GM21515 (cell line): ENCODE results near the gene MAP7D1.
A peak's percentile ranks its signal among the peaks of the same experiment; 100 is the strongest.
"Not testable (repeated sequence)": the region's sequence is repeated elsewhere in the genome, so short reads cannot be mapped to it uniquely, and the experiment has no call there.

Experiments
- ATAC-seq: cut with Tn5 transposase; IDR thresholded peaks from one replicate; pipeline ENCODE4 v1.9.1; 2021; ENCODE audit not compliant: unreplicated experiment

MAP7D1 gene

DNA sequence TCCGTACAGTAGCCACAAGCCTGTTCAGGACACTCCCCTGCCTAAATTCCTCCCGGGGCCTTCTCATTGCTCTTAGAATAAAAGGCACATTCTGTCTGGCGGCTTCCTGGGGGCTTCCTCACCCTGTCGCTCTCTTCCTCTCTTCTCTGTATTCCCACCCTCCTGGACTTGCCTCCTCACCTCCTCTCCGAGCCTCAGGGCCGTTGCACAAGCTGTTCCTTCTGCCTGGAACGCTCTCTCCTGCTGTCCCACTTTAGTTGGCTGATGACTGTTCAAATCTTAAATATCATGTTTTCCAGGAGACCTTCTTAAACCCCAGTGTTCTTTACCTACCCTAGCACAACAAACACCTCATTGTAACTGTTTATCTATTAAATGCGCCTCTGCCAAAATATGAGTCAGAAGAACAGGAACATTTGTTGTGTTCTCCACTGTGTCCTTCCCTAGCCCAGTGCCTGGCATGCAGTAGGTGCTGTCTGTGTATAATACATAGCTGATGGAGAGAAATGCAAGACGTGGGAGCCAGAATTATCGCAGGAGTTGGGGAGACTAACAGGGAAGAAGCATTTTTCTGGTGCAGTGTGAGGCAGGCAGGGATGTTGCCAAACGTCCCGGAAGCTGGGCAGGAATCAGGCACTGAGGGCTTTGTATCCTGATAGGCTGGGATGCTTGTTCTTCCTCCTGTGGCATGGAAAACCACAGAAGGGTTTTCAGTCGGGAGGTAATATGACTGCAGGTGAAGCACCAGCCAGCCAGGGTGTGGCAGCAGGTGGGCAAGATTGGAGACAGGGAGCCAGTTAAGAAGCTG lies 44.2 kb downstream of the MAP7D1 start:
- no peak for ATAC-seq

DNA sequence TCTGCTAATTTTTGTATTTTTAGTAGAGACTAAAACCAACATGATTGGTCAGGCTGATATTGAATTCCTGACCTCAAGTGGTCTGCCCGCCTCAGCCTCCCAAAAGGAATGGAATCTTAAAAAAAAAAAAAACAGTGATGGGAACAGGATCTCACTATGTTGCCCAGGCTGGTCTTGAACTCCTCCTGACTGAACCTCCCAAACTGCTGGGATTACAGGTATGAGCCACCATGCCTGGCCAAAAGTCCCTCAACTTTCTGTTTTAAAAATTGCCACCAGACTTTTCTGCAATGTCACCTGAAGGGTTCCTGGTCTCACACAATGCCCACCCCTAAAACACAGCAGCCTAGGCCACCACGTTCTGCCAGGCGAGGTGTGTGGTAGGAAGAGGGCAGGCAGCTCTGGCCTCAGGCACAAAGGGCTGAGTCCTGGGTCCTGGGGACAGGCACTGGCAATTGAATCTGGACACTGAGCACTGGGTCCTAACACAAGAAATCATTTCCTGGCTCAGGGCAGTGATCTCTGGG lies 47.1 kb downstream of the MAP7D1 start:
- ATAC-seq, result no peak

DNA sequence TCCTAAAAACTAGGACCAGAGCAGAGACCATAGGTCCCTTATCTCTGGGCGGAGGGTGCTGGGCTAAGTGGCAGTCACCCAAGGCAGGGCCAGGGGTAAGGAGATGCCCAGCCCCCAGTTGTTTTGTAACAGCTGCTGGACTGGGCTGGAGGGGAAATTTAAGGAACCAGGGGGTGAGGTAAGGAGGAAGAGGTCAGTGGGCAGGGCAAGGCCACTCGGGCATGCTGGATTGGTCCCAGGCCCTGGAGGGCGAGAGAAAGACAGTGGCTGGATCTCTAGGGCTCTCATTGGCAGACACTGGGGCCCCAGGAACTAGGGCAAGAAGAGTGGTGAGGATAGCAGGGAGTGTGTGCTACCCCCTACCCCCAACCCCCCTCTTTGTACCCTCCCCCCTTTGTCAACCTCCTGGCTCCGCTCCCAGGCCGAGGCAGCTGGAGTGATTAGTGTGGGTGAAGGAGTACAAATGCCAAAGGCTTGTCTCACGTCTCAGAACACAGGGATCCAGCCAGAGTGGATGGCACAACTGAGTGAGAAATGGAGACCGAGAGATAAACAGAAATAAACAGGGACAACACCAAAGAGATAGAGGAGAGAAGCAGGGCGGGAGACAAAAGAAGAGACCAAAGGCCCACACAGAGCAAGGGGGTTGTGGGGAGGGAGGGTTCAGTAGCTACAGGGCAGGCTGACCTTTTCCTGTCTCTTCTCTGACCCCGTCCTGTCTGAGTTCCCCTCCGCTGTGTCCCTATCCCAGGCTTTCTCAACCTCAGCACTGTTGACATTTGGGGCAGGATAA lies 47.8 kb downstream of the MAP7D1 start:
- no peak for ATAC-seq

DNA sequence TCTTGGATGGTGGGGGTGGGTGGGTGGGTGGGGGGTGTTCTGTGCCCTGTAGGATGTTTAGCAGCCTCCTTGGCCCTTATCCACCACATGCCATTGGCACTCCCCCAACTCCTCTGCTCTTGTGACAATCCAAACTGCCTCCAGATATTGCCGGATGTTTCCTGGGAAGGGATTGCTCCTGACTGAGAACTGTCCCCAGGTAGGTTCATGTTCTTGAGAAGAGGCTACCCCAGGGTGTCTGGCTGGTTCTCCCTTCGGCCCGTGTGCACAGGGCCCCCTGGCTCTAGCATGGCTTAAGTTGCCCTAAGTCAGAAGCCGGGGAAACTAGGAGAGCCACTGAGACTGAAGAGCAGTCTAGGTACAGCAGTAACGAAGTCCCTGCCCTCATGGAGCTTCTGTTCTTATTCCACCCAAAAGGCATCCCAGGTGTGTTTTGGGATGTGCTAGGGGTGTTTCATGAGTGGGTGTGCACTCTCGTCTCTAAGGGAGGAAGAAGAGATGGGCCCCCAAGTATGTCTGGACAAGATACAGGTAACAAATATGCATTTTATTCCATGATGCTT lies 48.5 kb downstream of the MAP7D1 start:
- no peak for ATAC-seq

DNA sequence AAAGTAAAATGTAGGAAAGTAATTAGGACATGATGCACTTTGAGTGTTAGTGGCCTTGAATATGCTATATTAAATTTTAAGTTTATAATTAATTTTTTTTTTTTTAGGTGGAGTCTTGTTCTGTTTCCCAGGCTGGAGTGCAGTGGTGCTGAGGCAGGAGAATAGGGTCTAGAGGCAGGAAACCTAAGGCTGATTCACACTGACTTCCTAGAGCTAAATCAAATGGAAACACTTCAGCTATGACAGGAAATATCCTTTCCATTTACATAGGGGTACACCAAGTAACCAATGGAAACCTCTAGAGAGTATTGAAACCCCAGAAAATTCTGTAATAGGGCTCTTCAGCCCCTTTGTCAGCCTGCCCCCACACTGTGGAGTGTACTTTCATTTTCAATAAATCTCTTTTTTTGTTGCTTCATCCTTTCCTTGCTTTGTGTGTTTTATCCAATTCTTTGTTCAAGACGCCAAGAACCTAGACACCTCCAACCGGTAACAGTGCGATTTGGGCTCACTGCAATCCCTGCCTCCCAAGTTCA lies 50.4 kb downstream of the MAP7D1 start:
- ATAC-seq, result no peak

DNA sequence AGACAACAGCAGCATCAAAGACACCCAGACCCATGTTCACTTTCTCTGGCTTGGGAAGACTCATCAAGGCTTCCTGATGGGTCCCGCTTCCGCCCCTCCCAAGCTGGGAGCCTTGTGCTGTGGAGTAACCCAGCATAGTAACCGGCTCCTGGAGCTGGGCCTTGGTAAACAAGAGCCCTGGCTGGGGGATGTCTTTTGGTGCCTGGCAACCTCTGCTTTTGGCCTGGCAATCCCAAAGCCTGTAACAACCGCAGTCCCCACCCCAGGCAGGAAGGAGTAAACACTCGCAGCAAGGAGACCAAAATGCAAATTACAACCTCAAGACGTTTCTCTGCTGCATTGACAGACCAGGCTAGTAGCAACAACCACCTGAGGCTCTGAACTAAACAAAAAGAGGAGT lies 51.4 kb downstream of the MAP7D1 start:
- ATAC-seq, result no peak

DNA sequence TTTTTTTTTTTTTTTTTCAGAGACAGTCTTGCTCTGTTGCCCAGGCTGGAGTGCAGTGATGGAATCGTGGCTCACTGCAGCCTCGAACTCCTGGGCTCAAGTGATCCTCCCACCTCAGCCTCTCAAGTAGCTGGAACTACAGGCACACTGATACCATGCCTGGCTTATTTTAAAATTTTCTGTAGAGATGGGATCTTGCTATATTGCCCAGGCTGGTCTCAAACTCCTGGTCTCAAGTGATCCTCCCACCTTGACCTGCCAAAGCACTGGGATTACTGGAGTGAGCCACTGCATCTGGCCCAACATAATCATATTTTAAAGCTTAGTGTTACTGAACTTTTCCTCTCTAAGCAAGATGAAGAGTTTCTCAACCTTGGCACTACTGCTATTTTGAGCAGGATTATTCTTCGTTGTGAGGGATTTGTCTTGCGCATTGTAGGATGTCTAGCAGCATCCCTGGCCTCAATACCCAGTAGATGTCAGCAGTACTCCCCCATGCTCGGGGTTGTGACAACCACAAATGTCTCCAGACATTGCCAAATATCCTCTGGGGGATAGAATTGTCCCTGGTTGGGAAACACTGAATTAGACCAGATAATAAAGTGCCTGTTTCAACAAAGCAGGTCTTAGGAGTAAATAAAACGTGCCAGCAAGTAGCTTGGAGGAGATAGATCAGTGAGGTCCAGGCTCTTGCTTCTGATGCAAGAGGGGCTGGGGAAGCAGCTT lies 53.2 kb downstream of the MAP7D1 start:
- ATAC-seq, result no peak

DNA sequence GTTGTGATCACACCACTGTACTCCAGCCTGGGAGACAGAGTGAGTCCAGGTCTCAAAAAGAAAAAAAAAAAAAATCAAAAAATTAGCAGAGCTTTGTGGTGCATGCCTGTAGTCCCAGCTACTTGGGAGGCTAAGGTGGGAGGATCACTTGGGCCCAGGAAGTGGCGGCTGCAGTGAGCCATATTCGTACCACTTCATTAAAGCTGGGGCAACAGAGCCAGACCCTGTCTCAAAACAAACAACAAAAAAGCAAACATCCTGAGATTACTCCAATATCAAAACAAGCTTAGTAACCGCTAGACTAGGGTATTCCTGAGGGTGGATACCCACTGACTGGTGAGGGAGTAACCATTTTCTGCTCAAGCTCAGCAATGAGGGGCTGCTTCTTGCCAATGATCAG lies 55.3 kb downstream of the MAP7D1 start:
- ATAC-seq, result no peak

DNA sequence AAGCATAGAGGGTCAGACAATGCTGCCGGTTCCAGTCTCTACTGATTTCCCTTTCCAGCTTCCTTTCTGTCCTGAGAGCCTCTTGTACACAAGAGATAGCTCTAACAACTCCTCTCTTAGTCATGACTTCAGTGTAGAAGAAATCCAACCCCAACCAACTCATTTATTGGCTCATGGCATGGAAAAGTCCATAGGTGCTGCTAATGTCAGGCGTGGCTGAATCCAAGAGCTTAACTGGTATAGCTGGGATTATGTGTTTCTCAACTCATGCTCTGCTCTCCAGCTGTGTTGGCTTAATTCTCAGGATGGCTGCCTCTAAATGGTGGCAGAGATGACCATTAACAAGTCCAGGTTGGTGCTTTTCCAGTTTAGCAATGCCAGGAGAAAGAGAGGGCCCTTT lies 55.9 kb downstream of the MAP7D1 start:
- no peak for ATAC-seq

DNA sequence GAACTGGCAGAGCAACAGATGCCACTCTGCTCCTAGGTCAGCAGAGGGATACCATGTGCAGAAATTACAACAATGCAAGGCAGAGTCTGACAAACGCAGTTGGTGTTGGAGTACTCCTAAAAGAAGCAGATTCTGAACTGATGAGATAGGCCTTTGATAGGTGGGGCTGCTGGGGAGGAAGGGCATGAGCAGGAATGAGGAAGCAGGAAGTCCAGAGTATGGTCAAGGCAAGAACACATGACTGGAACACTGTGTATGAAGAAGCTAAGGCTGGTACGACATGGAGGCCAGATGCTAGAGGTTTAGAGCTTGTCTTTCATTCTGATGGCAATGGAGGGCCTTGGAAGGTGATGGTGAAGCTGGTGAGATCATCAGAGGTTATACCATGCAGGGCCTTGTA lies 56.8 kb downstream of the MAP7D1 start:
- ATAC-seq, result no peak

DNA sequence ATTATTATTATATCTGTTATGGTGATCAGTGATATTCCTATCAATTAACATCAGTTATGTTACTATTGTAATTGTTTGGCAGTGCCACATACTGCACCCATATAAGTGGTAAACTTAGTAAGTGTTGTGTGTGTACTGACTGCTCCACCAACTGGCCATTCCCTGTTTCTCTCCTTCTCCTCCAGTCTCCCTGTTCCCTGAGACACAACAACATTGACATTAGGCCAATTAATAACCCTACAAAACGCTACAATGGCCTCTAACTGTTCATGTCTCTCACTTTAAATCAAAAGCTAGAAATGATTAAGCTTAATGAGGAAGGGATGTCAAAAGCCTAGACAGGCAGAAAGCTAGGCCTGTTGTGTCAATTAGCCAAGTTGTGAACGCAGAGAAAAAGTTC lies 61.7 kb downstream of the MAP7D1 start:
- ATAC-seq, result no peak

DNA sequence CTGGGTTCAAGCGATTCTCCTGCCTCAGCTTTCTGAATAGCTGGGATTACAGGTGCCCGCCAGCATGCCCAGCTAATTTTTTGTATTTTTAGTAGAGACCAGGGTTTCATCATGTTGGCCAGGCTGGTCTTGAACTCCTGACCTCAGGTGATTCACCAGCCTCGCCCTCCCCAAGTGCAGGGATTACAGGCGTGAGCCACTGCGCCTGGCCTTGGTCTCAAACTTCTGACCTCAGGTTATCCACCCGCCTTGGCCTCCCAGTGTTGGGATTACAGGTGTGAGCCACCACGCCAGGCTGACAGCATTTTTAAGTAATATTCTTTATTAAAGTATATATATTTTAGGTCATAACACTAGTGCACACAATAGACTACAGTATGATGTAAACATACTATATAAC lies 65.9 kb downstream of the MAP7D1 start:
- ATAC-seq, result not testable (repeated sequence)

DNA sequence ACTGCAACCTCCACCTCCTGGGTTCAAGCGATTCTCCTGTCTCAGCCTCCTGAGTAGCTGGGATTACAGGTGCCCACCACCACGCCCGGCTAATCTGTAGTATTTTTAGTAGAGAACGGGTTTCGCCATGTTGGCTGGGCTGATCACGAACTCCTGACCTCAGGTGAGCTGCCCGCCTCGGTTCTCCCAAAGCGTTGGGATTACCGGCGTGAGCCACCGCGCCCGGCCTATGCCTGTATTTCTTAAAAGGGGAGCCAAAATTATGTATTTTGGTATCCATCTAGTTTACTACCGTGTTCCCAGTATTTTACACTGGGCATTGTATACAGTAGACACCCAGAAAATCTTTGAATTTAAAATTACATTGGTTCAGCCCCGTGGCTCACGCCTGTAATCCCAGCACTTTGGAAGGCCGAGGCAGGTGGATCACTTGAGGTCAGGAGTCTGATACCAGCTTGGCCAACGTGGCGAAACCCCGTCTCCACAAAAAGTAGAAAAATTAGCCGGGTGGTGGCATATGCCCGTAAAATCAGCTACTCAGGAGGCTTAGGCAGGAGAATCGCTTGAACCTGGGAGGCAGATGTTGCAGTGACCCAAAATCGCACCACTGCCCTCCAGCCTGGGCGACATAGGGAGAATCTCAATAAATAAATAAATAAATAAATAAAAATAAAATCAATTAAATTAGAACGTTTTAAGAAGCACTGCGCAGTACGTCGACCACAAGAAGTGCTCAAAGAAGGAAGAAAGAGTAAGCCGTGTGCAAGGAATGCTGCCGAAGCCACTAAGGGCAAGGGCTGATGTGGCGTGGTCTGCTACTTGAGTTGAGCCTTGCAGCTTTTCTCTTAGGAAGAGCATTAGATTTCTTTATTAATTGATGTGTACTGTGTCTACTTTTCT lies 66.8 kb downstream of the MAP7D1 start:
- ATAC-seq, result no peak

DNA sequence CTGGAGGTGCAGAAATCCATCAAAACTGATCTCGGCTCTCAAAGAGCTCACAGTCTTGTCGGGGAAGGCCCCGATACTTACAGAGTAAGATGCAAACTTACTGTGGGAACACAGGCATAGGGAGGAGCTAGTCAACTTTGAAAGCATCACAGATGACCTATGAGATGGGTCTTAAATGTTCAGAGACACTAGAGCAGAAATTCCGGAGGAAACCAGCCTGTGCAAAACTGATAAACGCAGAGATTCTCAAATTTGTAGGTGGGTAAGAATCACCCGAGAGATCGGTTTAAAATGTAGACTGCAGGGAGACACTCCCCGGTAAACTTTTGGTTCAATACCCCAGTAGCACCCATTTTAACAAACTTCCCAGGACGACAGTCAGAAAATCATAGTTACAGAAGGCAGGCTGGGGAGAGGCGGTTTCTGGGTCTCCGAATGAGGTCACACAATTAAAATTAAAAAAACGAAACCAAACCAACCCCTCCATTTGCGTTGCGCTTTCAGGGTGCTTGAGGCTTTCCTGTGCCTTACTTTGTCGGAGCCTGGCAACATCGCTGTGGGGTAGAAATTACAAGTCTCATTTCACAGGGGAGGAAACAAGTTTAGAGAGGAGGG lies 67.5 kb downstream of the MAP7D1 start:
- peak; percentile 21 for ATAC-seq

DNA sequence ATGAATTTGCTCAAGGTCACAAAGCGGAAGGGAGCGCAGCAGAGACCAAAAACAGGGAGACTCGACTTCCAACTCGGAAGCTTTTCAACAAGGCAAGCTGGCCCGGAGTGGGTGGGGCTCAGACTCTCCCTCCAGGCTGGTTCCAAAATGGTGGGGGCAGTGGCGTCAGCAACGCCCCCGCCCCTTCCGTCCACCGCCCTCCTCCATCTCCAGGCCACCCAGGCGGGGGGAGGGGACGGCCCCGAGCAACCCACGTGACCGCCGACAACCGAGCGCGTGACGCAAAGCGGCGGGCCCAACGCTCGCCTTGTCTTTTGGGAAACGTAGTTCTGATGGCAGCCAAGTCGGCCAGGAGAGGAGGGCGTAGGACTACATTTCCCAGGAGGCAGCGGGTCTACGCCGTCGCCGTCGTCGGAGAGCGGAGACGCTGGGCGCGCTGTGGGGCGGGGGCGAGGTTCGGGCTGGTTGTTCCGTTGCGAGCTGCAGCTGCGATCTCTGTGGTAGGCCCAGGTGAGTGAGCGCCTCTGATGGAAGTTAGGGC lies 68.1 kb downstream of the MAP7D1 start, which contains the start of gene THRAP3:
Gene THRAP3, plus strand, starts transcription at position 448 of the 541 bp plus-strand sequence. CDS start 58,121 bp downstream, outside the sequence.
- ATAC-seq, result peak; percentile 90

DNA sequence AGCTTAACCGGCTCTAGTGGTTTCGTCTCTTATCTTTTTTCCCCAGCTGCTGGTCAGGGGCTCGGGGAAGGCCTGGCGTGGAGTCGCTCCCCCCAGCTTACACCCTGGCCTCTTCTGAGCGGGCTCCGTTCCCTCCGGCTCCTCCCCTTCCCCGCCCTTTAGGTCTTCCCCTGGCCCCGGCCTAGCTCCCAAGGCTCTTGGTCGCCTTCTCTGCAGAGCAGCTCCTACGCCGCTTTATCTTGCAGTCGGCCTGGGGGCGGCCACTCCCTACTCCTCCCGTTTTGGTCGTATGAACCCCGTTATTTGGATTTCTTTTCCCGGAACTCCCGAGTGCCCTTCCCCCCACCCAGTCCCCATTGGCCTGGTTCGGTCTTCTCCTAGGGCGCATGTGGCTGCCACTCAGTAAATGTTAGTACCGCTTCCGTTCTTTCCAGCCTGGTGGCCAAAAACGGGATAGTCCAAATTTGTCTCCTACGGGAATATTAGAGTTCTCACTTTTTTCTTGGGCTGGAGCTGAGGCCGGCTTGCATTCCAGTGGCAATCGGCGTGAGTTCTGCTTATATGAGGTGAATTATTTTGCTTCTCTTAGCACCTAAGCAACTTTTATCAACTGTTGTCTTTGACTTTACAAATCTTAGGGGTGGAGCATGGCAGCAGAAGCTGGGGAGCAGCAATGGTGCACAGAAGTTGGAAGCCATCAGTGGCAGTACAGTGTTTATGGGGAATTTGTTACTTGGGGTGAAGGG lies 68.8 kb downstream of the MAP7D1 start:
- ATAC-seq, result peak; percentile 41

DNA sequence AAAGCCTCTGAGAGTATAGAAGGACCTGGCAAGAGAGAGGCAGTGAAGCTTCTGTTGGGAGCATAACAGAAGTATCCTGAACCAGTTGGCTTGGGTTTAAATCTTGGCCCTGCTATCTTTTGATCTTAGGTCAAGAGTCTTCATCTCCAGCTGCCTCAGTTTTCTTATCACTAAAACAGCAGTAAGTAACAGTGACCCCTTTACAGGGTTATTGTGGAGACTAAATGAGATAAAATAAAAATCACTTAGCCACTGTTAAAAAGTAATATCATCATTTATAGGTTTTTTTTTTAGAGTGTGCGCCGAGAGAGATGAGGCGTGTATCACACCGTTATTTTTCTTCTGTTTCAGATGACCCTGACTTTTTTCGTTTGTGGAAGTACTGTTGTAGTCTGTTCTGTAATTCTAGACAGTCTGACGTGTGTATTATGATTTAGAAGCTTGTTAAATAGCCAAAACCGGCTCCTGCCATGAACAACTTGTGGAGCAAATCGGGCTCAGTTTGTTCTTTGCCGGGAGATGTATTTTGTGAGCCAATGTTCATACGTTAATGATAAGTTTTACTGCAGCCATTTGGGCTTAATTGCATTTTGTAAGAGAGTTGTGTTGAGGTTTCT lies 69.4 kb downstream of the MAP7D1 start:
- ATAC-seq, result no peak

DNA sequence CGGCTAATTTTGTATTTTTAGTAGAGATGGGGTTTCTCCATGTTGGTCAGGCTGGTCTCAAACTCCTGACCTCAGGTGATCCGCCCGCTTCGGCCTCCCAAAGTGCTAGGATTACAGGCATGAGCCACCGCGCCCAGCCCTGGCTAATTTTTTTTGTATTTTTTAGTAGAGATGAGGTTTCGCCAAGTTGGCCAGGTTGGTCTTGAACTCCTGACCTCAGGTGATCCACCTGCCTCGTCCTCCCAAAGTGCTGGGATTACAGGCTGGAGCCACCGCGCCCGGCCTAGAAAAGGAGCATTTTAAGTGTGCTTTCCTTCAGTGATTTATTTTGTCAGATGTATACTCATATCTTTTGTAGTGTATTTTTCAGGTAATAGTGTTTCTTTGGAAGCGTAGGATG lies 74.3 kb downstream of the MAP7D1 start:
- not testable (repeated sequence) for ATAC-seq
